Loucy (cell line): ENCODE data around the gene TRIM52.

Experiments
- H2AFZ ChIP-seq: fragments of 200-600 bp; sonication (generic); 2 replicates; pipeline ENCODE4 v1.6.0; 2016; ENCODE audit warnings: antibody characterized with exemption, mild to moderate bottlenecking, low read length, moderate library complexity
- H3F3A ChIP-seq: fragments of 200-600 bp; 2 replicates; pipeline ENCODE4 v1.6.0; 2016; ENCODE audit warnings: antibody characterized with exemption, low read depth, mild to moderate bottlenecking
- H3K27me3 ChIP-seq: fragments of 200-600 bp; sonication (generic); 2 replicates; pipeline ENCODE4 v1.6.1; 2014; ENCODE audit warnings: low read length, mild to moderate bottlenecking; ENCODE audit not compliant: insufficient read depth, poor library complexity, severe bottlenecking
- H3K36me3 ChIP-seq: fragments of 200-600 bp; sonication (generic); 2 replicates; pipeline ENCODE4 v1.6.1; 2016; ENCODE audit warnings: low read length; ENCODE audit not compliant: insufficient read depth
- H3K4me1 ChIP-seq: fragments of 200-600 bp; sonication (generic); 2 replicates; pipeline ENCODE4 v1.5.1; 2014; ENCODE audit warnings: low read length, mild to moderate bottlenecking; ENCODE audit not compliant: insufficient read depth, poor library complexity, severe bottlenecking
- H3K4me2 ChIP-seq: fragments of 200-600 bp; sonication (generic); 2 replicates; pipeline ENCODE4 v1.6.0; 2014; ENCODE audit warnings: antibody characterized with exemption, low read length, low read depth, mild to moderate bottlenecking; ENCODE audit not compliant: poor library complexity, severe bottlenecking
- H3K4me3 ChIP-seq: fragments of 200-600 bp; sonication (generic); 2 replicates; pipeline ENCODE4 v1.5.1; 2014; ENCODE audit warnings: low read length, mild to moderate bottlenecking, mixed read lengths; ENCODE audit not compliant: poor library complexity, severe bottlenecking
- H3K79me2 ChIP-seq: fragments of 200-600 bp; sonication (generic); 2 replicates; pipeline ENCODE4 v1.6.1; 2014; ENCODE audit warnings: low read length; ENCODE audit not compliant: insufficient read depth
- H3K9ac ChIP-seq: fragments of 200-600 bp; sonication (generic); 2 replicates; pipeline ENCODE4 v1.6.0; 2014; ENCODE audit warnings: mild to moderate bottlenecking, low read depth, low read length, moderate library complexity; ENCODE audit not compliant: poor library complexity, severe bottlenecking
- H3K9me2 ChIP-seq: fragments of 200-600 bp; sonication (generic); replicated peaks from 2 replicates; pipeline ENCODE4 v1.6.1; 2016; ENCODE audit warnings: low read depth, low read length, mixed read lengths
- H3K9me3 ChIP-seq: fragments of 200-600 bp; sonication (generic); 2 replicates; pipeline ENCODE4 v1.6.1; 2014; ENCODE audit warnings: mild to moderate bottlenecking, antibody characterized with exemption, low read length, low read depth; ENCODE audit not compliant: insufficient read depth
- H4K20me1 ChIP-seq: fragments of 200-600 bp; sonication (generic); 2 replicates; pipeline ENCODE4 v1.6.0; 2014; ENCODE audit warnings: antibody characterized with exemption, low read length, mild to moderate bottlenecking; ENCODE audit not compliant: insufficient read depth, poor library complexity, severe bottlenecking
- CTCF ChIP-seq: fragments of 200-600 bp; sonication (generic); conservative IDR thresholded peaks from 2 replicates; pipeline ENCODE4 v1.5.1; 2014; ENCODE audit warnings: mild to moderate bottlenecking, antibody characterized with exemption, low read length
- EZH2phosphoT487 ChIP-seq: fragments of 200-600 bp; IDR thresholded peaks from 2 replicates; pipeline ENCODE4 v1.6.1; 2018; ENCODE audit warnings: antibody characterized with exemption, mild to moderate bottlenecking, moderate library complexity, borderline replicate concordance

Gene TRIM52

DNA sequence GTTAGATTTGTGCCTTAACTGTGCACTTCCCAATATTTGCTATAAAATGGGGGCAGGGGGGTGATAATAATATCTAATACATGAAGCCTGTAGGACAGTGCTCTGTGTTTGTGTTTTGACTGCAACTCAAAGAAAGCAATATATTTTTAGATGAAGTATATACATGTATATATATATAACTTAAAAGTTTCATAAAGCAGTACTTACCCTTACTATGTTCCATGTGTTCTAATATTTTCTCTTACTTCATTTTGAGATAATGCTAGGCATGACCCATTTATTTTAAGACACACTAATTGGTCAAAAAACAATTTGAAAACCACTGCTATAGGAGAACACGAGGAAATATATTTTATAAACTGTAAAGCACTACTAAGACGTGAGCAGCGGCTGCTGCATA lies 2.4 kb downstream of the TRIM52 start:
- Histone ChIP-seq H3K9me2 (no peaks in the 10 kb centered on the region), H3K4me3 (peak overlapping the region; percentile 97), H3K27me3 (no peaks in the 10 kb centered on the region), H2AFZ (no peak overlapping the region), H4K20me1 (peaks cover 13% of the 10 kb centered on the region), H3K9me3 (no peaks in the 10 kb centered on the region), H3K4me1 (peaks cover 25% of the 10 kb centered on the region), H3K4me2 (peak overlapping the region; percentile 97), H3K36me3 (no peaks in the 10 kb centered on the region), H3F3A (no peaks in the 10 kb centered on the region), H3K79me2 (peaks cover 59% of the 10 kb centered on the region), H3K9ac (no peak overlapping the region)
- no peak for TF ChIP-seq EZH2phosphoT487
- TF ChIP-seq CTCF, result no peak

- Histone ChIP-seq H3K4me1 (peaks cover 31% of the 10 kb centered on the region), H2AFZ (no peak overlapping the region), H3K27me3 (no peaks in the 10 kb centered on the region), H3K4me3 (peak overlapping the region; percentile 48), H3K9me3 (no peaks in the 10 kb centered on the region), H4K20me1 (peaks cover 16% of the 10 kb centered on the region), H3K9me2 (no peaks in the 10 kb centered on the region), H3F3A (no peaks in the 10 kb centered on the region), H3K79me2 (peaks cover 63% of the 10 kb centered on the region), H3K36me3 (no peaks in the 10 kb centered on the region), H3K9ac (peak overlapping the region; percentile 22), H3K4me2 (peak overlapping the region; percentile 46)
- TF ChIP-seq EZH2phosphoT487 (no peak), CTCF (no peak)
Observed at GRCh38 chr5:181255836-181256578, 4.9 kb downstream of the TRIM52 start.

DNA sequence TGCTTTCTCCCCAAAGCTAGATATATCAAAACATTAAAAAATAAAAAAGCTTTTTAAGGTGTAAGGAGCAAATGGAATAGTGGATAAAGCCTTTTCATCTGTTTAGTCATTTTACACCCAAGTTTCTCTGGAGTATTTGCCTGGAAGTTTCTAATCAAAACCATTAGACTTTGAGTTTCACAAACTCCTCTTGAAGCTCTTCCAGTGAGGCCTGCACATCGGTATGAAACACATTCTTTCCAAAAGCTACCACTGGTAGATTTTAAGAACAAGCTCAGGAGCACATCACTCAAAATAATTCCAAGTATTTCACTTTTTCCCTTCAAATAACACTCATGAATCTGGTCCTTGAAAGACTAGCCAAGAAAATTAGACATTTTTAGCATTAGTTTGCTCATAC lies 5.7 kb downstream of the TRIM52 start:
- H4K20me1 ChIP-seq, result peaks cover 13% of the 10 kb centered on the region

More for the DNA sequence above, 5.7 kb downstream of the TRIM52 start:
- Histone ChIP-seq H3F3A (no peaks in the 10 kb centered on the region), H3K9me2 (no peaks in the 10 kb centered on the region), H2AFZ (no peak overlapping the region), H3K4me3 (peak overlapping the region; percentile 44), H3K79me2 (peaks cover 66% of the 10 kb centered on the region), H3K36me3 (no peaks in the 10 kb centered on the region), H3K4me2 (peak overlapping the region; percentile 46), H3K4me1 (peaks cover 31% of the 10 kb centered on the region), H3K9ac (peak overlapping the region; percentile 22), H3K9me3 (no peaks in the 10 kb centered on the region), H3K27me3 (no peaks in the 10 kb centered on the region)
- TF ChIP-seq EZH2phosphoT487 (no peak), CTCF (no peak)
